GM12801 (cell line): ENCODE measurements around the gene TUBB.

Source experiments
- TF ChIP-seq, protein P1 (sequence below): IDR thresholded peaks from one replicate; pipeline ENCODE4 v1.5.1; 2011; ENCODE audit warnings: control low read depth; ENCODE audit not compliant: insufficient read length; ENCODE audit errors: extremely low read depth

The TUBB gene

DNA sequence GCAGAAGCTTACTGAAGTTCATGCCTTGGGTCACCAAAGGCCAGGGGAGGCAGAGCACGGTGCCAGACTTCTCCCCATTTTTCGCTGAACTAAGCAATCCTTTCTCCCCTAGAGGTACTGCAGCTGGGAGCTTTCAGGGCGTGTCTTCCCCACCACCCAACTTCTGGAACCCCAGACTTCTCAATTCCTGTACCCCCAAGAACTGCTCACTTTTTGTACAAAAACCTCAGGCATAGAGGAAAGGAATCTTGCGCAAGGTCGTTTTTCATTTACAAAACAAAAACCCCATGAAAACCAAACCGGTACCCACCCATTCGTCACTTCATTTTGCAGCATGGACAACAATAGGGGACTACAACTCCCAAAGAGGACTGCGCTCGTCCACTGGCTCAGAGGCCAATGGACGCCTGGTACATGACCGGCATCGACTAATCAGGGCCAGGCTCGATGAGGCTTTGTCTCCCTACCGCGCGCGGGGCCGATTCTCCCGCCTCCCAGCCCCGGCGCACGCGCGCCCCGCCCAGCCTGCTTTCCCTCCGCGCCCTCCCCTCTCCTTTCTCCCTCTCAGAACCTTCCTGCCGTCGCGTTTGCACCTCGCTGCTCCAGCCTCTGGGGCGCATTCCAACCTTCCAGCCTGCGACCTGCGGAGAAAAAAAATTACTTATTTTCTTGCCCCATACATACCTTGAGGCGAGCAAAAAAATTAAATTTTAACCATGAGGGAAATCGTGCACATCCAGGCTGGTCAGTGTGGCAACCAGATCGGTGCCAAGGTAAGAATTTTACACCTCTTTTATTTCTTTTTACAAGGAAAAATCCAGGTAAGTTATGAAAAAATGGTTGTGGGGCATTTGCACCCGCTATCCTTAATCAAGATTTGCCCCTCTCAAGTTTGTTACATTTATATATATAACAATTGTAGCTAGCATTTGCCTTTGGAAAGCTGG is at the start of gene TUBB:
TSS of gene TUBB (plus strand) at position 562 of the 947 bp plus-strand sequence. CDS start at position 717, 155 bp downstream.
- TF ChIP-seq, protein P1, sequence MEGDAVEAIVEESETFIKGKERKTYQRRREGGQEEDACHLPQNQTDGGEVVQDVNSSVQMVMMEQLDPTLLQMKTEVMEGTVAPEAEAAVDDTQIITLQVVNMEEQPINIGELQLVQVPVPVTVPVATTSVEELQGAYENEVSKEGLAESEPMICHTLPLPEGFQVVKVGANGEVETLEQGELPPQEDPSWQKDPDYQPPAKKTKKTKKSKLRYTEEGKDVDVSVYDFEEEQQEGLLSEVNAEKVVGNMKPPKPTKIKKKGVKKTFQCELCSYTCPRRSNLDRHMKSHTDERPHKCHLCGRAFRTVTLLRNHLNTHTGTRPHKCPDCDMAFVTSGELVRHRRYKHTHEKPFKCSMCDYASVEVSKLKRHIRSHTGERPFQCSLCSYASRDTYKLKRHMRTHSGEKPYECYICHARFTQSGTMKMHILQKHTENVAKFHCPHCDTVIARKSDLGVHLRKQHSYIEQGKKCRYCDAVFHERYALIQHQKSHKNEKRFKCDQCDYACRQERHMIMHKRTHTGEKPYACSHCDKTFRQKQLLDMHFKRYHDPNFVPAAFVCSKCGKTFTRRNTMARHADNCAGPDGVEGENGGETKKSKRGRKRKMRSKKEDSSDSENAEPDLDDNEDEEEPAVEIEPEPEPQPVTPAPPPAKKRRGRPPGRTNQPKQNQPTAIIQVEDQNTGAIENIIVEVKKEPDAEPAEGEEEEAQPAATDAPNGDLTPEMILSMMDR = no peak

DNA sequence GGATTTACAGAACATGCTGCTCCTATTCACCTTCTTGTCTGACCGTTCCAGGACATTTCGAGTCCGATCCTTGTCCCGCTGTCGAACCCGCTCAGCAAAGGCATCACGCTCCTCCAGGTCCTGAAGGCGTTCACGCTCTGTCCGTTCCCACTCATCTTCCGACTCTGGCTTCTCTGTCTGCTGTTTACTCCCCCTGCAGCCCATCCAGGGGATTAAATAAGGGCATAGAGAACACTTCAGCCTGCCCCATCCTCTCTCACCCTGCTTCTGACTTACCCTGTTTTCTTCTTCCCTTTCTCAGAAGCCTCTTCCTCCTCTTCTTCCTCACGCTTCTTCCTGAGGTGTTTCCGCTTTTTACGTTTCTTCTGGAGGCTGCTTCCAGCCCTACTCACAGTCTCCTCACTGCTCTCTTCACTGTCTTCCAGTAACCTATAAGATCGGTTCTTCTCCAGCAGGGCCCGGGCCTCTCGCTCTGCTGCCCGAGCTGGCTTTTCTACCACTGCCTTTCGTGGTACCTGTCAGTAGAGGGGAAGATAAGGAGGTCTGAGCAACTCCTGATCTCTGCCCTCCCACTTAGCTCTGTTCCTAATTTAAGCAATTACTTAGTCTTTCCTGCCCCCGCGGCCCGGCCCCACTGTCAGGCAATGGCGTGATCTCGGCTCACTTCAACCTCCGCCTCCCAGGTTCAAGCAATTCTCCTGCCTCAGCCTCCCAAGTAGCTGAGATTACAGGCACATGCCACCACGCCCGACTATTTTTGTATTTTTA is 49.2 kb upstream of the TUBB start:
- TF ChIP-seq, protein P1 = no peak

DNA sequence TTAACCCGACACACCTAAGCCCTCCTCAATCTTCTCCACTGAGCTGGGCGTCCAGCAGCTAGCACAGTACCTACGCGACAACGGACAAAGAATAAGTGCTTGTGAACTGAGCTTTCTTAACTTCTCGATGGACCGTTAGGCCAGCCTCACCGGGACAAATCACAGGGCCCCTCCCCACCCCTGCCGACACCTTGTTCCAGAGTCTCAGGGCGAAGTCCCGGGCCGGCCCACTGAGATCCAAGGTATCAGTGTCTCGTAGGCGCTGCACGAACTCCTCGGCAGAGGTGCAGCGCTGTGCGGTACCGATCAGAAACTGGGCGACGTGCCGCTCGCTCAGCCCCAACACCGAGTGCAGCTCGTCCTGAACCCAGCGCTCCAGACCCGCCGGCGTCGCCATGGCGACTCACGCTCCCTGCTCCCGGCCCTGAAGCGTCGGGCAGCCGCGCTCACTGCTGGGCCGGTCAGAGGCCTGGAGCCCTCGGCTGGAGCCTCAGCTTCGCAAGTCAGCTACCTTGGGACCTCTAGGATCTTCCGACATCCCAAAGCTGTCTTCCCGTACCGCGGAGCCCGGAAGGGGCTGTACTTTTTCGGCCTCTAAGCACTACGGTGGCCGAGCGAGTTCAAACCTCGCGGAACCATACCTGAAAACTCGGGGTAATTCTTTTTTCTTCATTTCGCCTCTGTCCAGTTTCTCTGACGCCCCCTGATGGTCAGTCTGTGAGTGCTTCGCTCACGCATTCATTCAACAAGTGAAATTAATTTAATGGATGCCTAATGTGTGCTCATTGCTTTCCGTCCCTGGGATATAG is 47.5 kb upstream of the TUBB start, which contains the start of gene DHX16:
TSS of gene DHX16 (minus strand) at position 562 of the 809 bp plus-strand sequence. CDS start at position 397, 165 bp downstream.
- TF ChIP-seq, protein P1 = peak; percentile 10

DNA sequence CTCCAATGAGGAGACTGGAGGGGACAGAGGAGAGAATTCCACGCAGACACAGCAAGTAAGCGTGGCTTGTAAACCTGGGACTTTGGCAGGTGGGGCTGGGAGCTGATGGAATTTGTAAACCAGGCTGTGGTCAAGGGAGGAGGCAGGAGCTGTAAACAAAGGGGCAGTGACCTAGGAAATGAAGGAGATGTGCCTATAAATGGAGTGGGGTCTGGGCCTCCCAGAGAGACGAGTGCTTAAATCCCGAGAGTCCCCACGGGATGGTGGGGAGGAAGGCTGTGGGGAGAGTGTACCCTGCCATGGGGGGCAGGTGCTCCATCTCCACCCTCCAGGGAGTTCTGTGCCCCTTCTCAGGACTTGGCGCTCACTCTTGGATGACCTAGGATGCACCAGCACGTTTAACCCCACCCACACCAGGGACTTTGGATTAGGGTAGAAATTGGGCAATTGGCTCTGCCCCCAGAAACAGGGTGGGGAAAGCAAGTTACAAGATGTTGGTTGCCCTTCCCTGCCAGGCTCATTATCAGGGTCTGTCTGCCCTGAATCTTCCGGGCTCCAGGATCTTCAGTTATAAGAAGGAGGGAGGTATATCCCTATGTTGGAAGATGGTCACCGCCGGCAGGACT is 43.4 kb upstream of the TUBB start:
- TF ChIP-seq, protein P1 = no peak

DNA sequence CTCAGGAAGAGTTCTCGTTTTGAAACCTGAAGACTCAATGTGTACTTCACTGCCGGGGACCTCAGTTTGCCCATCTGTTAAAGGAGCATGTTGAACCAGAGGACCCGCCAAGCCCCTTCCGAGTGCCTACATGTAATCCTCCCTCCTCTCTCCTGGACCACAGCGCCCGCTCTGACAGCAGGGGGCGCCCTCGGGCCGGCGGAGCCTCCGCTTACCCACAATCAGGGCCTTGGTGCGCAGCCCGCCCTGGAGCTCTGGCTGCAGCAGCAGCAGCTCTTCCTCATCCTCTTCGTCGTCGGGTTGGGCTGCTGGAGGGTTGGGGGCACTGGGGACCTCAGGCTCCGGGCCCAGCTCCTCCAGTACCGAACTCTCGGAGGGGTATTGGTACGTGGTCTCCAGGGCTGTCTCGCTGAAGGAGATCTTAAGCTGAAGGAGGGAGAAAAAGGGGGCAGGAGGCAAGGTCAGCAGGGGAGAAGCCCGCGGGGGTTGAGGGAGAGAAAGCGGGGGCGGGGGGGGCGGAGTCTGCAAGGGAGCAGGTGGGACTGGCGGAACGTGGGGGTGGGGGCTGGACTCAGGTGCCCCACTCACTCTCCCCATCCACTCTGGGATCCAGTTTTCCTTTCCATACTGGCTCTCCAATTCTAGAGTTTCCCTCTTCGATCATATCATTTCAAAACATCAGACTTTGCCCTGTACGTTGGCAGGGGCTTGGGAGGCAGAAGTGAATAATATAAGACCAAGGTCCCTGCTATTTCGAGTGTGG is 41.0 kb upstream of the TUBB start:
- TF ChIP-seq, protein P1 = no peak

DNA sequence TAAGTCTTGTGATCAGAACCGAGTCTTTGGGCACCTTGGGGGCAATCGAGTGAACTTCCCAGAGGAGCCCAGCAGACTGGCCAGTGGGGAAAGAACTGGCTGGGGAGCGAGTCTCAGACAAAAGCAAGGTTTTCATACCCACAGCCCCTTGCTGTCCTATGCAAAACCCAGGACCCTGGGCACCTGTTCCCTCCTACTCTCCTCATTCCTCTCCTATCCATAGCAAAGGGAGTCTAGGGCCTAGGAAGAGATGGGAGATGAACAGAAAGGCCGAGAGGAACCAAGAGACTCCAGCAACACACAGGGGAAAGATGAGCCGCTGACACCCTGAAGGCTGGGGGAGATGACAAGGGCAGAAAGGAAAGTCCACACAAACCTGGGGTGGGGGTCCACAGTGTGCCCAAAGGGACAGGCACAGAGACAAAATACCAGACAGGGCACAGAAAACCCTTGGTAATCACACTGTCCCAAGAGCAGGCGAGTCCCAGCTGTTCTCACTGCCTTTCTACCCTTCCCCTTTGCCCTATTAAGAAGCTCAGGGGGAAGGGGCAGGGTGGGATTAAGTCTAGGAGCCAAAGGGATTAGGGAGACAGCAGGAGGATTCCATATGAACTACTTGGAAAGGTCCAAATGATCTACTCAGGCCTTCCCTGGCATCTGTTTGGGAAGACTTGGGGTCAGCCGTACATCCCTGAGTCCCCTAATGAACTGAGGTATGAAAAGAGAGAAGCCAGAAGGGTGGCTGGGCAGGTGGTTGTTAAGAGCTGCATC is 40.2 kb upstream of the TUBB start:
- TF ChIP-seq, protein P1 = no peak
